ENCODE results near the gene RANGRF.

The RANGRF gene

DNA sequence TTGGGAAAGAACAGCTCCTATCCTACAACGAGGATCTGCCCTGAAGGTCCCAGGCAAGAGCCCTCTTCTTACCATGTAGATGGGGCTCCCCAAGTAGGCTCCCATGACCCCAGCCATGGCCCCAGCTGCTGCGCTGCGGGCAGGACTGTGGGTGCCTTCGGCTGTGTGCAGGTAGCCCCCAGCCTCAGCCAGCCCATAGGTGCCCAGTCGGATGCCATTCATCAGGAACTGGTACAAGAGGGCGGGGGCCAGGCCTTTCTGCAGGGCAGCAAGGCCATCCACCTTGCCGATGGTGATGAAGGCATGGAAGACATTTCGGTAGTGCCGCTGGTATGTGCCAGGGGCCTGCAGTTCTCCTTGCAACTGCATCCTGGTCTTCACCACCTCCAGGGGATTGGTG is 5.9 kb downstream of the RANGRF start:
- in situ Hi-C loops (cut with MboI; ENCODE audit: low pct_unique_long_range_greater_than_20kb, low sequenced_read_pairs, unreplicated experiment), result no loop called here
- TF ChIP-seq, protein P1, sequence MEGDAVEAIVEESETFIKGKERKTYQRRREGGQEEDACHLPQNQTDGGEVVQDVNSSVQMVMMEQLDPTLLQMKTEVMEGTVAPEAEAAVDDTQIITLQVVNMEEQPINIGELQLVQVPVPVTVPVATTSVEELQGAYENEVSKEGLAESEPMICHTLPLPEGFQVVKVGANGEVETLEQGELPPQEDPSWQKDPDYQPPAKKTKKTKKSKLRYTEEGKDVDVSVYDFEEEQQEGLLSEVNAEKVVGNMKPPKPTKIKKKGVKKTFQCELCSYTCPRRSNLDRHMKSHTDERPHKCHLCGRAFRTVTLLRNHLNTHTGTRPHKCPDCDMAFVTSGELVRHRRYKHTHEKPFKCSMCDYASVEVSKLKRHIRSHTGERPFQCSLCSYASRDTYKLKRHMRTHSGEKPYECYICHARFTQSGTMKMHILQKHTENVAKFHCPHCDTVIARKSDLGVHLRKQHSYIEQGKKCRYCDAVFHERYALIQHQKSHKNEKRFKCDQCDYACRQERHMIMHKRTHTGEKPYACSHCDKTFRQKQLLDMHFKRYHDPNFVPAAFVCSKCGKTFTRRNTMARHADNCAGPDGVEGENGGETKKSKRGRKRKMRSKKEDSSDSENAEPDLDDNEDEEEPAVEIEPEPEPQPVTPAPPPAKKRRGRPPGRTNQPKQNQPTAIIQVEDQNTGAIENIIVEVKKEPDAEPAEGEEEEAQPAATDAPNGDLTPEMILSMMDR (IDR thresholded peaks at IDR 0.05; ENCODE audit: extremely low read depth, insufficient read depth, missing control alignments), result no peak
- no peak for DNase-seq (ENCODE audit: low spot score)

DNA sequence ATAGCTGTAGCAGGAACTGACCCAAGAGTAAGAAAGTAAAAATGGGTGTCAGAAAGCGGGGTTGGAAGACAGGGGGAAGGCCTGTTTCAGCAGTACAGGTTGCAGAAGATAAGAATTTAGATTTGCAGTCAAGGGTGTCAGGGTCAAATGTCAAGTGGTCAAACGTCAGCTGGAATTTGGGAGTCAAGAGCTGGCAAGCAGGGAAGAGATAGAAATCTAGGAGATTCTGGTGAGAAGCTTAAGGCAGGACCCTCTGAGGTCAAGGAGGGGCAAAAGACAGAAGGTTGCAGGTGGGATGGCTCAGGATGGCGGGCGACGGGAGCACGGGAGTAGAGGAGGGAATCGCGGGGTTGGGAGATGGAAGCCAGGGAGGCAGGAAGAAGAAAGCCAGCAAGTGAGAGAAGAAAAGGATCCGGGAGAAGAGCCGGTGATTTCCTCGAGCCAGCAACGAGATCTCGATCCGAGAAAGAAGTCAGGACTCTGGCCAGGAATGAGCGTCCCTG is 6.4 kb downstream of the RANGRF start:
- no peak for DNase-seq (ENCODE audit: low spot score)
- TF ChIP-seq, protein P1 (IDR thresholded peaks at IDR 0.05; ENCODE audit: extremely low read depth, insufficient read depth, missing control alignments), result no peak
- in situ Hi-C loops (cut with MboI; ENCODE audit: low pct_unique_long_range_greater_than_20kb, low sequenced_read_pairs, unreplicated experiment), result no loop called here

DNA sequence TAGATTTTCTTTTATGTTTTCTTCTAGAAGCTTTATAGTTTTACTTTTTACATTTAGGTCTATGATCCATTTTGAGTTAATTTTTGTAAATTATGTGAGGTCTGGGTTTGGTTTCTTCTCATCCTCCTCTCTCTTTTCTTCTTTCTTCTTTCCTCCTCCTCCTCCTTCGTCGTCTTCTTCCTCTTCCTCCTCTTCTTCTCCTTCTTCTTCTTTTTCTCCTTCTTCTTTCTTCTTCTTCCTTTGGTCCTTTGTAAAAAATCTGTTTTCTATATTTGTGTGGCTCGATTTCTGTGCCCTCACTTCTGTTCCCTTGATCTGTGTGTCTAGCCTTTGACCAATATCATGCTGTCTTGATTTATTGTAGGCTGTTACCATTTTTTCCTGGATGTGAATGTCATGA is 11.8 kb downstream of the RANGRF start:
- TF ChIP-seq, protein P1 (IDR thresholded peaks at IDR 0.05; ENCODE audit: extremely low read depth, insufficient read depth, missing control alignments), result no peak
- no peak for DNase-seq (ENCODE audit: low spot score)
- in situ Hi-C loops (cut with MboI; ENCODE audit: low pct_unique_long_range_greater_than_20kb, low sequenced_read_pairs, unreplicated experiment), result no loop called here

DNA sequence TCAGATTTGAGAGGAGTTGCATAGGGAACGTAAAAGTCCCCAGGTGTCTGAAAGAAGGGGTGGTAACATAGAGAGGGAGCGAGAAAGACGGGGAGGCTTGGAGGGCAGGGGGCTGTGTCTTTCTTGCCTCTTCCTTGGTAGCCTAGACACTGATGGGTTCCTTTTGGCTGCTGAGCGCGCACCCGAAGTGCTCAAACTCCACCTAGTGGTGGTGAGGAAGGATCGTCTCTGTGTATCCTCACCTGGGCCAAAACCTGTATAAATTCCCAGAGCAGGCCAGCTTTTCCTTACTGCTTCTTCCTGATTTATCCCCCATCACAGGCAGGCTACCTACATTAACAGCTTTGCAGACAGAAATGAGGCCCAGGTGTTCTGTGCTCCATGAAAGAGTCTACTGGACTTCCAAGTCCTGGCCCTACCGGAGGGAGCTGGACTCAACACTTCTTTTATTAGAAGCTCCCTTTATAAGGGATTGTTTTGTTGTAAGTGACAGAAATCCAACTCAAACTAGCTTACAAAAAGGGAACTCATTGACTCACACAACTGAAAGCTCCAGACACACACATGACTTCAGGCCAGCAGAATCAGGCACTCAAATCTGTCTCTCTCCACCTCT is 12.3 kb downstream of the RANGRF start:
- TF ChIP-seq, protein P1 (IDR thresholded peaks at IDR 0.05; ENCODE audit: extremely low read depth, insufficient read depth, missing control alignments), result peak; percentile 92
- in situ Hi-C loops (cut with MboI; ENCODE audit: low pct_unique_long_range_greater_than_20kb, low sequenced_read_pairs, unreplicated experiment), result no loop called here
- DNase-seq (ENCODE audit: low spot score), result peak; percentile 85

DNA sequence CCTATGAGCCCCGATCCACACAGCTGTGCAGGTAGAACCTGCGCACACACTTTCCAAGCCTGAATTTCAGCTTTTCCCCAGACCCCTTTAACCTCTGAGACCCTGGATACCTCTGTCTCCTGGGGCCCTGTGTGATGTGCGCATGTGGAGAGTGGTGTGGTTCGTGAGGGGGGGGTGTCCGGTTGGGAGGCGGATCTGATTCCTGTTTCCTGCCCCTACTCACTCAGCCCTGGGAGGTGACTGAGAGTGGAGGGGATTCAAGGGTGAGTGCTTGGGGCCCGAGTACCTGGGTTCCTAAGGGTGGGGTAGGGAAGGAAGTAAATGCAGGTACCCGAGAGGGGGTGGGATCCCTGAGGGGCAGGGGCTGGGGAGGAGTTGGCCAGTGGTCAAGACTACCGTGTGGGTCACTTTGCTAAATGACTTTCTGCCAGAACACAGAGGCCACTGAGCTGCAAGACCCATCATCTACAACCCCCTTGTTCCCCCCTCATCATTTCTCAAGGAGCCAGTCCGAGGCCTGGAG is 22.2 kb downstream of the RANGRF start:
- TF ChIP-seq, protein P1 (IDR thresholded peaks at IDR 0.05; ENCODE audit: extremely low read depth, insufficient read depth, missing control alignments), result no peak
- DNase-seq (ENCODE audit: low spot score), result no peak
- in situ Hi-C loops (cut with MboI; ENCODE audit: low pct_unique_long_range_greater_than_20kb, low sequenced_read_pairs, unreplicated experiment), result no loop called here

DNA sequence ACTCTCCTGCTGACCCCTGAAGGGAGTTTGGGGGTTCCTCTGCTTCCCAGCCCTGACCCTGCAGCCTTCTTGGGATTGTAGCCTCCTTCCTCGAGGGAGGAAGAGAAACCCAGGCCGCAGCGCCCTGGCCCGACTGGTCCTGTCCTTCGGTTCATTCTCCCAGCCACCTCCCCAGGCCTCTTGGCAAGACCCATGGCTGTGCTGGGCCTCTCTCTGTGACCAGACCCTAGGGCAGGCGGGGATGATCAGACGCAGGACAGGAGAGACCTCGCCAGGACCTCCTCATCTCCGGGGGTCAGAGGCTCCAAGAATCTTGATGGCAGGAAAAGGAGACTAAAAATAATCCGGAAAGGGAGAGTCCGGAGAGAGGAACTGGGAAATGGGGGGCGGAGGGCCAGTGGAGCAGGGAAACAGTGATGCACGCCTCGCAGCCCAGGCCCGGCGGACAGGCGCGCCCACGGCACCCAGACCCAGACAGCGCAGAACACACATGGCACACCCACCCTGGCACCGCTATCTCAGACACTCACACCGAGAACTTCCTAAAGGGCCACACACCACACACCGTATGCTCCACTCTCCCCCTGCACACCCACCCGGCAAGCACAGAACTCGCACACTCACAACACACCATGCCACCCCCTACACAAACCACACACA is 22.8 kb downstream of the RANGRF start:
- DNase-seq (ENCODE audit: low spot score), result no peak
- TF ChIP-seq, protein P1 (IDR thresholded peaks at IDR 0.05; ENCODE audit: extremely low read depth, insufficient read depth, missing control alignments), result no peak
- in situ Hi-C loops (cut with MboI; ENCODE audit: low pct_unique_long_range_greater_than_20kb, low sequenced_read_pairs, unreplicated experiment), result no loop called here
